H7 (cell line): ENCODE results near the gene GJB5. TPM values are rescaled to one million over a fixed set of nuclear protein-coding genes. Genes with fewer than 3 reads are reported as not detected.

Source experiments
- total RNA-seq: library from RNA; depleted of rRNA; stranded (reverse); fragments of >200 nt; shearing (Covaris generic); gene quantifications from 2 replicates; pipeline ENCODE4 v1.2.3, GENCODE V29; 2014; rRNA removed

The GJB5 gene
- total RNA-seq, 1 experiment from 2014 or later = 0.48 TPM

Other genes starting within 250 kb of the GJB5 start
- not detected in 2 replicates for gene GJB4, start 4.7 kb downstream of the GJB5 start, total RNA-seq
- gene GJB3, start 26.2 kb downstream of the GJB5 start, total RNA-seq = 0.31 TPM in 1 of 2 replicates, not detected in the other
- gene GJA4, start 38.0 kb downstream of the GJB5 start, total RNA-seq = 0.85 and 3.2 TPM in 2 replicates
- 39.8 and 55.4 TPM in 2 replicates for gene SMIM12, start 104.7 kb downstream of the GJB5 start, total RNA-seq
- 3.9 and 9.2 TPM in 2 replicates for gene DLGAP3, start 174.6 kb downstream of the GJB5 start, total RNA-seq
- gene TMEM35B, start 230.3 kb downstream of the GJB5 start, total RNA-seq = 35.6 and 43.0 TPM in 2 replicates